OCI-LY7 (cell line): ENCODE measurements around the gene TRIB2. TPM values are rescaled to one million over a fixed set of nuclear protein-coding genes. Genes with fewer than 3 reads are reported as not detected.

Experiments
- BruUV-seq: library from RNA; stranded (reverse); fragments of 400-500 nt; replicated peaks from 2 replicates; lab custom pipeline; 2021; lab: Mats Ljungman, UMichigan
- CTCF ChIA-PET: fragments of 300-600 bp; sonication (Branson Sonifier 250); formaldehyde crosslinking; loops from one replicate; lab custom pipeline; 2022; ENCODE audit warnings: antibody characterized with exemption; ENCODE audit not compliant: unreplicated experiment; lab: Charles Lee
- POLR2A ChIA-PET: fragments of 300-600 bp; sonication (Branson Sonifier 250); formaldehyde crosslinking; loops from one replicate; lab custom pipeline; 2022; ENCODE audit warnings: antibody characterized with exemption; lab: Charles Lee
- DNase-seq: peaks from one replicate; pipeline ENCODE4 v3.0.0-alpha.2; 2015; ENCODE audit warnings: low spot score
- H2AFZ ChIP-seq: fragments of 200-600 bp; sonication (generic), shearing (Covaris generic); 2 replicates; pipeline ENCODE4 v1.6.1; 2014; ENCODE audit warnings: mild to moderate bottlenecking, antibody characterized with exemption, low read length, moderate library complexity
- H3K27ac ChIP-seq: fragments of 200-600 bp; sonication (generic); 2 replicates; pipeline ENCODE4 v1.5.1; 2014; ENCODE audit warnings: mixed run types, low read depth, mild to moderate bottlenecking, moderate library complexity, low read length, inconsistent platforms; ENCODE audit not compliant: poor library complexity, severe bottlenecking
- H3K36me3 ChIP-seq: fragments of 200-600 bp; sonication (generic); 2 replicates; pipeline ENCODE4 v1.6.1; 2014; ENCODE audit warnings: mild to moderate bottlenecking, antibody characterized with exemption, low read length, moderate library complexity, mixed read lengths; ENCODE audit not compliant: insufficient read depth
- H3K4me1 ChIP-seq: fragments of 200-600 bp; sonication (generic); 2 replicates; pipeline ENCODE4 v1.5.1; 2014; ENCODE audit warnings: mild to moderate bottlenecking, low read length; ENCODE audit not compliant: insufficient read depth, poor library complexity, severe bottlenecking
- H3K4me2 ChIP-seq: fragments of 200-600 bp; sonication (generic); 2 replicates; pipeline ENCODE4 v1.6.1; 2014; ENCODE audit warnings: mild to moderate bottlenecking, low read length
- H3K4me3 ChIP-seq: fragments of 200-600 bp; sonication (generic); 2 replicates; pipeline ENCODE4 v1.5.1; 2014; ENCODE audit warnings: mild to moderate bottlenecking, low read depth, low read length; ENCODE audit not compliant: poor library complexity, severe bottlenecking
- H3K79me2 ChIP-seq: fragments of 200-600 bp; sonication (generic); 2 replicates; pipeline ENCODE4 v1.6.1; 2016; ENCODE audit warnings: low read depth, mild to moderate bottlenecking, low read length, moderate library complexity, mixed read lengths; ENCODE audit not compliant: insufficient read depth
- H3K9me2 ChIP-seq: fragments of 200-600 bp; sonication (generic); 2 replicates; pipeline ENCODE4 v1.6.1; 2016; ENCODE audit warnings: mild to moderate bottlenecking, low read length, mixed read lengths; ENCODE audit not compliant: insufficient read depth
- H3K9me3 ChIP-seq: fragments of 200-600 bp; sonication (generic); 2 replicates; pipeline ENCODE4 v1.6.1; 2014; ENCODE audit warnings: mild to moderate bottlenecking, mixed run types, low read length, mixed read lengths
- H4K20me1 ChIP-seq: fragments of 200-600 bp; sonication (generic); 2 replicates; pipeline ENCODE4 v1.6.1; 2014; ENCODE audit warnings: mild to moderate bottlenecking, antibody characterized with exemption, low read length, moderate library complexity, mixed read lengths; ENCODE audit not compliant: insufficient read depth
- CTCF ChIP-seq: fragments of 200-600 bp; sonication (generic); conservative IDR thresholded peaks from 2 replicates; pipeline ENCODE4 v1.5.1; 2014; ENCODE audit warnings: mild to moderate bottlenecking, antibody characterized with exemption, low read length, moderate library complexity, mixed read lengths
- EZH2phosphoT487 ChIP-seq: fragments of 200-600 bp; sonication (generic); IDR thresholded peaks from 2 replicates; pipeline ENCODE4 v1.6.1; 2018; ENCODE audit warnings: low read depth, borderline replicate concordance, mild to moderate bottlenecking, mixed run types, antibody characterized with exemption, low read length, moderate library complexity, mixed read lengths
- intact Hi-C: fragments of 100-400 bp; cut with micrococcal nuclease; formaldehyde crosslinking; loops from one replicate; pipeline ENCODE4 v1.10.0; 2022; ENCODE audit not compliant: unreplicated experiment
- total RNA-seq, 2 experiments: library from RNA; depleted of rRNA in 1 of 2; stranded (reverse); fragments of >200 nt in 1 of 2; shearing (Covaris generic) in 1 of 2; gene quantifications; 2 replicates each; pipeline ENCODE4 v1.2.3, GENCODE V29; 2014 to 2022

The TRIB2 gene
- total RNA-seq, 2 experiments from 2014 or later = 18.8 to 26.0 TPM

- Histone ChIP-seq H4K20me1 (no peaks in the 10 kb centered on the region), H3K4me3 (no peak overlapping the region), H3K4me1 (no peaks in the 10 kb centered on the region), H2AFZ (no peak overlapping the region), H3K79me2 (no peaks in the 10 kb centered on the region), H3K27ac (no peak overlapping the region), H3K9me3 (no peaks in the 10 kb centered on the region), H3K9me2 (no peaks in the 10 kb centered on the region), H3K36me3 (no peaks in the 10 kb centered on the region), H3K4me2 (no peak overlapping the region)
- TF ChIP-seq CTCF (no peak), EZH2phosphoT487 (no peak)
- no peak for DNase-seq
- ChIA-PET CTCF (no interaction called here), POLR2A (no interaction called here)
- BruUV-seq = no TSS peak
- intact Hi-C loops = no loop called here
Measured at GRCh38 chr2:12767541-12767940, 50.8 kb downstream of the TRIB2 start.

GRCh38 chr2:12767996-12768624 is 51.4 kb downstream of the TRIB2 start:
- no peak for DNase-seq
- H3K9me2 ChIP-seq = no peaks in the 10 kb centered on the region
- no peak overlapping the region for H3K4me3 ChIP-seq
- TF ChIP-seq EZH2phosphoT487 (no peak), CTCF (no peak)
- ChIA-PET CTCF (no interaction called here), POLR2A (interaction anchor here (0.7 kb wide), 1 partner anchor 9 kb away, joined by 4 read pairs; no protein-coding TSS in a partner anchor)
- no peaks in the 10 kb centered on the region for H4K20me1 ChIP-seq
- H3K9me3 ChIP-seq = no peaks in the 10 kb centered on the region
- H3K36me3 ChIP-seq = no peaks in the 10 kb centered on the region
- H3K4me2 ChIP-seq = no peak overlapping the region
- intact Hi-C loops = no loop called here
- no TSS peak for BruUV-seq
- H3K79me2 ChIP-seq = no peaks in the 10 kb centered on the region
- no peak overlapping the region for H2AFZ ChIP-seq
- H3K27ac ChIP-seq = no peak overlapping the region
- no peaks in the 10 kb centered on the region for H3K4me1 ChIP-seq

- no TSS peak for BruUV-seq
- TF ChIP-seq EZH2phosphoT487 (no peak), CTCF (no peak)
- intact Hi-C loops = no loop called here
- no peaks in the 10 kb centered on the region for H3K36me3 ChIP-seq
- no peaks in the 10 kb centered on the region for H3K9me3 ChIP-seq
- no peak for DNase-seq
- H3K4me2 ChIP-seq = no peak overlapping the region
- no peaks in the 10 kb centered on the region for H3K9me2 ChIP-seq
- no peak overlapping the region for H2AFZ ChIP-seq
- ChIA-PET CTCF (no interaction called here), POLR2A (interaction anchor here (0.6 to 1.2 kb wide), 3 partner anchors 9 to 38 kb away, joined by 3 to 5 read pairs (median 4); no protein-coding TSS in a partner anchor)
- no peak overlapping the region for H3K4me3 ChIP-seq
- H3K4me1 ChIP-seq = no peaks in the 10 kb centered on the region
- no peak overlapping the region for H3K27ac ChIP-seq
- H3K79me2 ChIP-seq = no peaks in the 10 kb centered on the region
- H4K20me1 ChIP-seq = no peaks in the 10 kb centered on the region
Measured at GRCh38 chr2:12769492-12770105, 52.9 kb downstream of the TRIB2 start.
